ENCODE data around the gene USH2A. TPM values are rescaled to one million over a fixed set of nuclear protein-coding genes. Genes with fewer than 3 reads are reported as not detected.
A peak's percentile ranks its signal among the peaks of the same experiment; 100 is the strongest.

USH2A gene
- total RNA-seq, 4 donors from 2014 or later, result 0.14 TPM; not detected in 3

GRCh38 chr1:215607412-215607811 is 815.8 kb downstream of the USH2A start:
- no peaks in the 10 kb centered on the region for H3K27me3 ChIP-seq
- no peaks in the 10 kb centered on the region for H3K9me3 ChIP-seq
- H3K27ac ChIP-seq, result no peak overlapping the region
- no peak for DNase-seq
- H3K36me3 ChIP-seq, result peaks cover 0 to 4% of the 10 kb centered on the region in 2 donors
- intact Hi-C loops (cut with DNase I; ENCODE audit: low total_unique reads), result no loop called here
- no peak overlapping the region for H3K4me3 ChIP-seq
- no peak for TF ChIP-seq CTCF (IDR thresholded peaks at IDR 0.05)
- TF ChIP-seq POLR2A (IDR thresholded peaks at IDR 0.05), result no peak
- H3K4me1 ChIP-seq, result no peaks in the 10 kb centered on the region

- no peak for DNase-seq
- Histone ChIP-seq H3K27ac (no peak overlapping the region), H3K9me3 (no peaks in the 10 kb centered on the region), H3K36me3 (no peaks in the 10 kb centered on the region), H3K27me3 (no peaks in the 10 kb centered on the region), H3K4me3 (no peak overlapping the region), H3K4me1 (no peaks in the 10 kb centered on the region)
- intact Hi-C loops (cut with DNase I; ENCODE audit: low total_unique reads), result no loop called here
- TF ChIP-seq CTCF (IDR thresholded peaks at IDR 0.05) (peak in 2 of 4 experiments; percentile 34 to 39), POLR2A (IDR thresholded peaks at IDR 0.05) (no peak)
Observed at GRCh38 chr1:215606564-215607168, 816.6 kb downstream of the USH2A start.

- H3K4me3 ChIP-seq, result no peak overlapping the region
- intact Hi-C loops (cut with DNase I; ENCODE audit: low total_unique reads), result no loop called here
- H3K27me3 ChIP-seq, result no peaks in the 10 kb centered on the region
- DNase-seq, result no peak
- no peaks in the 10 kb centered on the region for H3K4me1 ChIP-seq
- H3K9me3 ChIP-seq, result no peaks in the 10 kb centered on the region
- H3K36me3 ChIP-seq, result no peaks in the 10 kb centered on the region
- no peak for TF ChIP-seq POLR2A (IDR thresholded peaks at IDR 0.05)
- no peak for TF ChIP-seq CTCF (IDR thresholded peaks at IDR 0.05)
- H3K27ac ChIP-seq, result no peak overlapping the region
Observed at GRCh38 chr1:215606036-215606435, 817.2 kb downstream of the USH2A start.

GRCh38 chr1:215605011-215605621 is 818.1 kb downstream of the USH2A start:
- no peak for DNase-seq
- no peak overlapping the region for H3K27ac ChIP-seq
- H3K9me3 ChIP-seq, result no peaks in the 10 kb centered on the region
- no peaks in the 10 kb centered on the region for H3K4me1 ChIP-seq
- H3K4me3 ChIP-seq, result no peak overlapping the region
- intact Hi-C loops (cut with DNase I; ENCODE audit: low total_unique reads), result no loop called here
- H3K27me3 ChIP-seq, result no peaks in the 10 kb centered on the region
- no peaks in the 10 kb centered on the region for H3K36me3 ChIP-seq
- TF ChIP-seq CTCF (IDR thresholded peaks at IDR 0.05), result no peak
- TF ChIP-seq POLR2A (IDR thresholded peaks at IDR 0.05), result no peak

- intact Hi-C loops (cut with DNase I; ENCODE audit: low total_unique reads), result no loop called here
- Histone ChIP-seq H3K27ac (no peak overlapping the region), H3K36me3 (no peaks in the 10 kb centered on the region), H3K4me3 (no peak overlapping the region), H3K27me3 (no peaks in the 10 kb centered on the region), H3K4me1 (no peaks in the 10 kb centered on the region), H3K9me3 (no peaks in the 10 kb centered on the region)
- no peak for TF ChIP-seq POLR2A (IDR thresholded peaks at IDR 0.05)
- no peak for TF ChIP-seq CTCF (IDR thresholded peaks at IDR 0.05)
- DNase-seq, result no peak
Observed at GRCh38 chr1:215603319-215603718, 819.9 kb downstream of the USH2A start.
